Measurements from ENCODE around the gene DIAPH3. TPM values are rescaled to one million over a fixed set of nuclear protein-coding genes. Genes with fewer than 3 reads are reported as not detected.
A peak's percentile ranks its signal among the peaks of the same experiment; 100 is the strongest.

Gene DIAPH3
- total RNA-seq, 1 donor from 2014 or later: 12.7 TPM

DNA sequence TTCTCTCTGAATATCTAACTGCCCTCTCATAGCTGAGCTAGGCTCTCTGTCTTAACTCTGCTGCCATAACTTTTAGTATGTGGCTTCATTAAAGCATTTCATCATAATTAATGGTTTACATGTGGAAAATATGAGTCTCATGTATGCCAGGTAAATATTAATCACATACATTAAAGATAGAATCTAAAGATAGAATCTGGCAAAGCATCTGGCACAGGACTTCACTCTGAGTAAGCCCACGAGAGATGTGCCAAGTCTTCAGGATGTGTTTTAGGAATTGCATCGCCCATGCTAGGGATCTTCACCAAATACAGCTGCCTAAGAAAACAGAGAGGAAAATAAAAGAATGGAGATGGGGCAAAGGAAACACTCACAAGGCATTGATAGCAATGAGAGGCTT is 285.8 kb downstream of the DIAPH3 start:
- no peak for DNase-seq (ENCODE audit: low read depth, low spot score)

DNA sequence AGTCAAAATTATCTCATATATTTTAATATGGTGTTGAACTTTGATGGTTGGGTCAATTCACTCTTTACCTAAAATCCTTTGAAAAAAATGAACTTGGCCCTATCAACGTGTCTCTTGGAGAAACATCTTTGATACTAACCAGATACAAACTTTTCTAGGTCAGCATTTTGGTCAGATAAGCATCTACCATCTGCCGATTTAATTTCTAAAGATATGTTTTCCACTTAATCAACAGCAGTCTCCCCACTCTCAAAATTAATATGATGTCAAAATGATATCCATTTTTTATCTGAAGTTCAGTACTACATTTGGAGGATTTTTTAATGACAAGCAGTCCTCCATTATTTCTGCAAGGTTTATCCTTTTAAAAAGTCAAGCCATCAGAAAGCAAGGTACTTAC is 288.8 kb downstream of the DIAPH3 start:
- DNase-seq (ENCODE audit: low read depth, low spot score): no peak

DNA sequence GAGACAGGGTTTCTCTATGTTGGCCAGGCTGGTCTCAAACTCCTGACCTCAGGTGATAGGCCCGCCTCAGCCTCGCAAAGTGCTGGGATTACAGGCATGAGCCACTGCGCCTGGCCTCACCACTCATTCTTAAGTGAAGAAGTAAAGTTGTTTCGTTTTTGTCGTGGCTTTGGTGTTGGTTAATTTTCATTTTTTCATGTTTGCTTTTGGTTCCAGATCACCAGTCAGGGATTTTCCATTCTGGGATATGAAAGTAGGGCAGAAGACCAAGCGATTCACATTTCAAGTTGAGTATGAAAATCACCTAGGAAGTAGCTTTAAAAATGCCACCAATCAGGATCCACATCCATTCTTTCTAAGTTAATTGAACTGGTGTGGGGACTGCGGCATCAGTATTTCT is 289.9 kb downstream of the DIAPH3 start:
- DNase-seq (ENCODE audit: low read depth, low spot score): no peak

DNA sequence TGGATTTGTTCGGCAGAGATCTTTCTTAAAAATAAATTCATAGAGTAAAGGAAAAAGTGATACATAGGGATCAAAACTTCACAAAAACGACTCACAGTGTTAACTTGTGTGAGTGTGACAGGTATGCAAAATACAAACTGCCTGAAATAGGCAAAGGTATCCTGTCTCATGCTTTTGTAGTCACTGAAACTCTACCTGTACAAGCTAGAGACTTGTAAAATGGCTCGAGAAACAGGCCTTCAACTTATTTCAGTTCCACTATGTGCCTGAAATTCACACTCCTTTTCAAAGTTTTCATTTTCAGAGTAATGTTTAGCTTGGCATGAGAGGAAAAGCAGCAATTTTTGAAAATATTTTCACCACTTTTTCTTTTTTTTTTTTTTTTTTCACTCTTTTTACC is 290.4 kb downstream of the DIAPH3 start:
- DNase-seq (ENCODE audit: low read depth, low spot score): no peak

DNA sequence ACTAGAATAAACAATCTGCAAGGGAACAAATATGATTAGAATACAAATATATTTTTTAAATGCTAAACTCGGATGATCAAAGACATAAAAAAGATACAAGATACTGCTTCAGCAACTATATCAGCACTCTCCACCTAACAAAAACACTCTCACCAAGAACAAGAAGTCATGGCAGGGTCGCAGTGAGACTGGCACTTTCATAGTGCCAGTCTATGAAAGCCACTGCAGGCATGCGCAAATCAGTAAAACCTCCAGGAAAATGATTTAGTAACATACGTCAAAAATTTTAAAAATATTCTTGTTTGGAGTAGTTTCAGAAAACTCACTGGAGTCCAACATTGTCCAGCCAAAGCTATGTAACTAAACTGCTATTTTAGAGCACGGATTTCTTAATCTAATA is 295.9 kb downstream of the DIAPH3 start:
- DNase-seq (ENCODE audit: low read depth, low spot score): no peak

DNA sequence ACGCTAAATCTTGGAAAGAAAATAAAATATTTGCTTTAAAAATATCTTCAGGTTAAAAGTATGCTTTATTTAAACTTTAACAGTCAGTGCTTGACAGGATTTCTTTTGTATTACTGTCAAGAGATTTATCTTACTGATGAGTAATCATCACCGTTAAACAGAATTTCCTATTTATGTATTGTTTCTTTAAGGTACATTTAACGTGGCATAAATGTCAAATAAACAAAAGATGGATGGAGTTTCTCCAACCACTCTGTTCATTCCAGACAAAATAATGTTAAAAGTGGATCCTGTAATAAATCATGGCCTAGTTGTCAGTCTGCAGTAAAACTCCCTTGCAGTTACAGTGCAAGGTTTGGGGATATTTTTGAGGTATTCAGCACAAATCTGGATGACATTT is 298.3 kb downstream of the DIAPH3 start:
- DNase-seq (ENCODE audit: low read depth, low spot score): no peak

DNA sequence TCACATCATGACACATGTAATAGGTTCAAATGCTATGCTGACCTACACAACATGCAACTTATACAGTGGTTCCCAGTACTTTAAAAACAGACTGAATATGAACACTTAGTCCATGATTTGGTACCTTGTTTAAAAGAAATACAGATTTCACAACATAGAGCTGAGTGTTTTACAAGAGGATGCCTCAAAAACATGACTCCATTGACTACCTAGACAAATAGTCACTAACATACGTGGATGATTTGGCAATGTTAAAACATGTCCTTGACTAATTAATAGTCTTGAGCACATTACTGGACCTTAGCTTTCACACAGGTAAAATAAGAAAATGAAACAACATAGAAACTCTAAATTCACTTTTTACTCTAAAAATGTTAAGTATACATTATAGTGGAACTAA is 300.1 kb downstream of the DIAPH3 start:
- DNase-seq (ENCODE audit: low read depth, low spot score): no peak

DNA sequence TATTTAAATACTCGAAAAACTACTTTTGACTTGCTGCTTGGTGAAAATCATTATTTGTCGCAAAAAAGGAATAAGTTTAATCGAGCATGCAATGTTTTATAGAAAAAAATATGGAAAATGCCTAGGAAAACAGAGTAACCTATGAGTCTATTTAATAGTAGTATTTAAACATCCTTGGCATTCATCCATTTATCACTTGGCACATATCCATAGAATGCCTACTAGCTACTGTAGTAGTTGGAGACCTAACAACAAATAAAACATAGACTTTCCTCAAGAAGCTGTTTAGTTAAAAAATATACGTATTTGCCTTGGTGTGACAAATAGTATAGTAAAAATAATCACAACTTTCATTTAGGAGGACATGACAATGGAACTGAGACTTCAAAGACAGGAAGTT is 302.1 kb downstream of the DIAPH3 start:
- DNase-seq (ENCODE audit: low read depth, low spot score): peak; percentile 10

DNA sequence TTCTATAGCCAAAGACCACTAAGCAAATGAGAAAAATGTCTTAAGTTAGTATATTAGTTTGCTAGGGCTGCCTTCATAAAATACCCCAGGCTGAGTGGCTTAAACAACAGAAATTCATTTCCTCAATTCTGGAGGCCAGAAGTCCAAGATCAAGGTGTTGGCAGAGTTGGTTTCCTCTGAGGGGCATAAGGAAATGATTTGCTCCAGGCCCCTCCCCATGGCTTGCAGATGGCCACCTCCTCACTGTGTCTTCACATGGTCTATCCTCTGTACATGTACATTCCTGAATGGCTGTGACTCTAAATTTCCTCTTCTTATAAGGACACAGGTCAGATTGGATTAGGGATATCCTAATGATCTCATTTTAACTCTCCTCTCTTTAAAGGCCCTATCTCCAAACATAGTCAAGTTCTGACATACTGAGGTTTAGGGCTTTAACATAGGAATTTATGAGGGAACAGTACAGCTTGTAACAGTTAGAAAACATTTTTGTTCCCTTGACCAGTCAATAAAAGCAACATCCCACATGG is 307.4 kb downstream of the DIAPH3 start:
- no peak for DNase-seq (ENCODE audit: low read depth, low spot score)

DNA sequence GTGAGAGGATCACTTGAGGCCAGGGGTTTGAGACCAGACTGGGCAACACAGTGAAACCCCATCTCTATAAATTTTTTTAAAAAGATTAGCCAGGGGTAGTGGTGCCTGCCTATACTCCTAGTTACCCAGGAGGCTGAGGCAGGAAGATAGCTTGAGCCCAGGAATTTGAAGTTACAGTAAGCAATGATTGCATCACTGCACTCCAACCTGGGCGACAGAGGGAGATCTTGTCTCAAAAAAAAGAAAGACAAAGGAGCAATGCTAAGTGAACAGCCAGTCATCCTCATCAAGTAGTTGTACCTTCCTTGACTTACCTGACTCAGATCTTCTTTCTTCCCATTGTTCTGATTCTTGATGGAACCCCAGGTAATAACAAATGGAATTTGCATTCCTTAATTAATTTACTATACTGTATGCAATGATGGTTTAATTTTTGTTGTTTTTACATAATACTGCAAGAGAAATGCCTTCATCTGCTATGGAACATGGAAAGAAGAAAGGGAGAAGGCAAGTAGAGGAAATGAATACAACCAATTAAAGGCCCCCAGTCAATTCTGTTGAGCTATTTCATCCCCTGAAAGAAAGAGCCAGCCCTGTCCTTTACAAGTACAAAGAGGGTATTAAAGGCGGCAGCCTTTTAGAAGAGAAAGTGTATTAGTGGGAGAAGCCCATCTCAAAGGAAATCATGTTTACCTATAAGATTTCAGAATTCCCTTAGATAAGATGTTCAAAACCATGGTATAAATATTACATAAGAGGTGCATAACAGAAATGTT is 316.7 kb downstream of the DIAPH3 start:
- DNase-seq (ENCODE audit: low read depth, low spot score): no peak

DNA sequence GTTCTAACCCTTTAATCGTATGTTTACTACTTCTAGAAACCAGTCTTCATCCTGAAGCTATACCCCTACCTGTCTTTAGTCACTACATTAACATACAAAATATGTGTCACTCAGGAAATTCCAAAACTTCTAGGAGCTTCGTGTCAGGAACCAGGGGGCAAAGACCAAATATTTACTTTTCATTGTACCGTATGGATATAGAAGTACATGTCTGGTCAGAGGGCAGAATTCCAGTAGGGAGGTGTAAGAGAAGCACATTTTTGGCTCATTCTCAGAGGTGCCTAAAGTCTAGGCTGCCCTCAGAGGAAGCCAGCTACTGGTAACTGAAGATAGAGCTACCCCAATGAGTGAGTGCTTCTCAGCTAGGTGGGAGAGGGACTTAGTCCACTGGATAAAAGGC is 320.7 kb downstream of the DIAPH3 start:
- no peak for DNase-seq (ENCODE audit: low read depth, low spot score)

DNA sequence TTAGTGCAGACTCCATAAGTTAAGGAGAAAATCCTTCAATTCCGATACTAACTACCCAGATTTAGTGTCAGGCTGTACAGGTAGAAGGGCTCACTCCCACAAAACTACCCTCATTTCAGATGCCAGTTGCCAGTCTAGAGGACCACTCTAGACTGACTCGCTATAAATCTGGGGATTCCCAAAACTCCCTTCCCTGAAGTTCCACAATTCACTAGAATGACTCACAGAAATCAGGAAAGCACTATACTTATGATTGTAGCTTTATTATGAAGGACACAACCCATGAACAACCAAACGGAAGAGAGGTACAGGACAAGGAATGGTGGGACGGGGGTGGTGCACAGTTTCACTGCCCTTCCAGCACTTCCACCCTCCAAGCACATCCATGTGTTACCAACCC is 321.2 kb downstream of the DIAPH3 start:
- no peak for DNase-seq (ENCODE audit: low read depth, low spot score)

DNA sequence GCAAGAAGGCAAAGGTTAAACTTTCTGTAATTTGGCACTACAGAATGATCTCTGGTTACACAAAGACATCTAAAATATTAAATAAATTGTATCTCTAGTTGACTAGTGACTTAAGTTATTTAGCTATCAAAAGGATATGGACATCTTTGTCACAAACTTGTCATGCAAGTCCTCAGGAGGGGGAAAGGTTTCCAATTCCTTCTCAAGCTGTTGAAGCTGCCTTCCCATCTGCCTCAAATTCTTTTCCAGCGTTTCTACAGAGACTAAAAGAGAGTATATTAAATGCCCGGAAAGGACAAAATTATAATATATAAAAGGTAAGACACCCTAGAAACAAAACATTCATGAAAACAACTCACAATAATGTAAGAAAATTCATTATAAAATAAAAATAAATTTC is 324.5 kb downstream of the DIAPH3 start:
- no peak for DNase-seq (ENCODE audit: low read depth, low spot score)

DNA sequence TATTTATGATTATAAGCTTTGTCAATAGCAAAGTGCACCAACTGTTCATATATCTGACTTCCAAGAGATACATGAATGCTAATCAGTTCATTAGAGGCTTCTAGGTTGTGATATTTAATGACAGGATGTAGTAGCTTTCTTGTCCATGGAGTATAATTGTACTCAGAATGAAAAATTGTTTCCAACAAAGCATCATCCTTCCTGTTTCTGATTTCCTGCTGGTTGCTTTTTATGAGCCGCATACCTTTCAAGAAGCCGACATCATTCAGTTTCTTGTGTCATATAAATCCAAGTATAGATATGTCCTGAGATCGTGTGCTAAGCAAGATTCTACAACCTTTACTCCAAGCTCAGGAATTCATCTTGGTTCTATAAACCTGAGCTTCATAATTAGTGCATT is 326.6 kb downstream of the DIAPH3 start:
- DNase-seq (ENCODE audit: low read depth, low spot score): no peak

DNA sequence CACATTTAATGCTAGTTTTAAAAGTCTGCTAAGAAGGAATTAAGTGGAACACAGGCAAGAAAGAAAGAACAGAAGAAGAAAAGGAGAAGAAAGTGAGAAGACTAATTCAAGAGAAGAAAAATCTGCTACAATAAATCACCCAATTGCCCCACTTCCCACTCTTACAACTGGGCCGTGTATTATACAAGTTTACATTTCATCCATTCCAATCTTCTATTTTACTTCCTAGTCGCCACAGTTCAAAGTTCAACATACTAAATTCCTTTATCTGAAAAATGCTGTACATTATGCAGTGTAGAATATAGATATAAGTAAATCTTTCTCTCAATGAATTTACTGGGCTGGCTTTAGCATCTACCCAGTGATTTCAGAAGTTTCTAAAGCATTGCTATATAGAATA is 328.2 kb downstream of the DIAPH3 start:
- no peak for DNase-seq (ENCODE audit: low read depth, low spot score)

DNA sequence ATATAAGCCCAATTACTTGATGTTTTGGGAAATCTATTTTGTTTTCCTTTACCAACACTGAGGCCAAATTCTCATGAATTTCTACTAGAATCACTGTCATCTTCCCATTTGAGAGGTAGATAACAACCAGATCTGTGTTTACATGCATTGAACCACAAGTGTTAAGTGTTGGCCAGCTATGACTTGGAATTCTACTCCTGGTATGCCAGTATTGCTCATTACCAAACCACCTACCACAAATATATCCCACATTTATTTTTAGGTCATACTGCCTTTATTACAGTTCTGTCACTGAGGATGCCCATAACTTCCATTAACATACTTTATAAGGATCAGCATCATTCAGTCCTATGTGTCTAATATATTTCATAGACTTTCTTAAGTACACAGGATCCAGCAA is 328.9 kb downstream of the DIAPH3 start:
- DNase-seq (ENCODE audit: low read depth, low spot score): no peak

DNA sequence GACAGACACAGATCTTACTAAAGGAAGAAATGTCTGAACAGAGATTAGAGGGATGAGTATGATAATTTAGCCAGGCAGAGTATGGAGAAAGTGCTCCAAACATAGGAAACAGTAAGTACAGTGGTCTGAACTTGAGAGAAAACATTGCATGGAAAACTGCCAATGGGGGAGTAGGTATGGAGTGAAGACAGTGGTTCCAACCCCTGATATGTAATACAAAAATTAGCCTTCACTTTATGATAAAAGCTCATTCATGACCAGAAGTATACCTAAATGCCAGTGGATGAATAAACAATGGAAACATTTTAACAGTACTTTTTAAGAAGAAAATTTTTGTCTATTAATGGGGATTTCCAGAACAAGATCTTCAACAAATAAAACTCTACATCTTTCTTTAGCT is 334.0 kb downstream of the DIAPH3 start:
- DNase-seq (ENCODE audit: low read depth, low spot score): no peak

DNA sequence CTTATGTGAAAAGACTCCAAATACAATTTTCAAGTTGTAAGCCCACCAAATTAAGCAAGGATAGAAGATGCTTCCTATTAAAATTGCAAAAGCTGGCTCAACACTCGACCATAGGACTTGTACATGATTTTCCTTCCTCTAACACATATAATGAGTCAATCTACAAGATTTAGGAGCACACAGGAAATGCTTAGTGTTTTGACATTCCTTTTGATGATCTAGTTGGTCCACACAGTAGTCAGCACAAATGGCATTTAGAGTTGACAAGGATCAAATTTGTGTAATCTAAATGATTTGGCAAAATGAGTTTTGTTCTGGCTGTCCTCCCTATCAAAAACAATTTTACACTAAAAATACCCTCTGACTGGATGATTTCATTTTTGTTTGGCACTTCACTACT is 340.2 kb downstream of the DIAPH3 start:
- DNase-seq (ENCODE audit: low read depth, low spot score): peak; percentile 4

DNA sequence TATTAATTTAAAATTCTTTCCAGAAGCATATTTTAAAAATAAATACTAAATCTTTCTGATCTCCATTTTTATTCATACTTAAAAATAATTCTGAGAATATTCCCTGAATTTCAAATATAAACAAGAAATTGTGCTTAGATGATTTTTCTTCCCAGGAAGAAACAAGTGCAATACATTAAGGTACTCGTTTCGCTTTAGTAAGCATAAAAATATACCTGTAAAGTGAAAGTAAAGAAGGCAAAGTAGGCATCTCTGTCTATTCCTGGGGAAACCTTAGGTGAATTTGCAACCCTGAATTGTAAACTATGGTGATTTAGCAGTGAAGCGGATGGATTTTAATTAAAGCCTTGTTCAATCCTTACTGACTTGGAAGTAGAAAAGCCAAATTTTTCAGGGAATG is 354.2 kb downstream of the DIAPH3 start:
- DNase-seq (ENCODE audit: low read depth, low spot score): no peak

DNA sequence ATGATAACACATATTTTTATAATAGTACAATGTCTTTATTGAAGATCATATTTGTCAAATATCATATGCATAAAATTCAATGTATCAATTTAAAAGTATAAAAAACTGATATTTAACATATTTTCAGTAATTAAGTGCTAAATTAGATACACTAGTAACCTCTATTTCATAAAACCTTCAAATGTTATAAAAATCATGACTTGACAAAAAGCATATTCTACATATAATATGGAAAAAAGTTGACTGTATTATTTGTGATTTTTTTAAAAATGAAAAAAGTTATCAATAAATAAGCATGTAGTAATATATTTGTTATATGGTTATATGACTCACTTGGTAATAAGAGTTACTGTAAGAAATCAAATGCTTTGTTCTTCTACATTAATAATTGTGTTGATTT is 356.9 kb downstream of the DIAPH3 start:
- no peak for DNase-seq (ENCODE audit: low read depth, low spot score)

DNA sequence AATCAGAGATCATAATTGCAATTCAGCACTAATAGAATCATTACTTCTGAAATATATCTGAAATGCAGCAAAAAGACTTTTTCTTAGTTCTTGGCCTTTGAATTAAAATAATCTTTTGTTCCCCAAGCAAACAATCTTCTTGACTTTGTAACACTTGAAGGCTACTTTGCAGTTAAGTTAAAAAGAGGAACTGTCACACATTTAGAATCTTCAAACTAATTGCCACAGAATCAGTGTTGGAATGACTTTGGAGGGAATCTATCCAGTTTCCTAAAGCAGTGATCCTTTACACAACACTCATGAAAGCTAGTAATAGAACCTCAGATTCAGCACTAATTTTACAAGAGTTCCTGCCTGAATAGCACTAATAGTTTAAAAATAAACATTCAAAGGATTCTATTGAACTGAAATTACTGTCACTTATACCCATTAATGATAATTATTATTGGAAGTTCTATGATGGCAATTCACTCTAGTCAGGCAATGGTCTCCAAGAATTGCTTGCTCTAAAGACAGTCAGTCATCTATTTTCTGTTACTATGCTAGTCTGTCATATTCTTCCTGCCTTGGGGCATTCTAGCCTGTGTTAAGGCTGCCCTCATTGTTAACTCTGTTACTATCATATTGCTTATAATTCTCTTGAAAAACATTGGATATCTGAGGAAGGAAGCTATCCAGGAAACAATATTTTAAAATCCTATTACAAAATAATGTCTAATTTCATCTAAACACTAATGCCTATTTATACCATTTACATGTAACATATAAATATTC is 362.4 kb downstream of the DIAPH3 start:
- DNase-seq (ENCODE audit: low read depth, low spot score): no peak

DNA sequence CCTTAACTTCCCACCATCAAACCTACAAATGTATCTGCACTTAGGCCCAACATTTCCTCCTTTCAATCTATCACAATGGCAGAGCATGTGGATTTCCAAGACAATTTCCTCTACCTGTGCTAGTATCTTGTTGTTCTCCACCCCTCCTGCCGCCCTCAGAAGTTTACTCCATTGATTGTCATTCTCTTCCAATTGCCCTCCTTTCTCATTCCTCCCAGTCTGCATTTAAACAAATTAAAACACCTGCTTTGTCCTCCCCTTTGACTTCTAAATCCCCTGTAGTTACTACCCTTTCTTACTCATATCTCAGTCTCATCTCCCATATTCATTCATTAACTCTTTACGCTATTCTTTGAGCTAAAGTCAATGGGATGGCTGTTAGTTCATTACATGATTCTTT is 370.6 kb downstream of the DIAPH3 start:
- DNase-seq (ENCODE audit: low read depth, low spot score): no peak

DNA sequence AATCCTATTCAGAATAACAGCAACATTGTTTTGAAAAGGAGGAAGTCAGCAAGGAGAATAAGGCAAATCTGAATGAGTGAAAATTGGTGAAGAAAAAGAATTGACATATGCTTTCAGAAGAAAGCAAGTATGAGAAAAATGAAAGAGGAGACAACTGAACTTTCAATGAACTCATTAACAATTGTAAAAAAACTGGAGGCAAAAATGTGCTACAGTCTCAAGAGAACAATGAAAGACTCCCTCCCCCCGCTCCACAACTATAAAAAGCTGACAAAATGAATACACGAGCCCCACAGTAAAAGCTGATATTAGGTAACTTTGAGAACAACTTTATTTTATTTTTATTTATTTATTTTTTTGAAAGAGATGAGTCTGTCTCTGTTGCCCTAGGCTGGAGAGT is 373.1 kb downstream of the DIAPH3 start:
- DNase-seq (ENCODE audit: low read depth, low spot score): no peak

Measured in pulmonary artery endothelial cell (primary cell).